Panc1 (cell line): ENCODE results near the gene SIK2. TPM values are rescaled to one million over a fixed set of nuclear protein-coding genes. Genes with fewer than 3 reads are reported as not detected.

ENCODE experiments used
- ATAC-seq: fragments of 200-7000 bp; cut with Tn5 transposase; 2 replicates; pipeline ENCODE4 v1.9.1; 2020; ENCODE audit warnings: mild to moderate bottlenecking, moderate library complexity
- BruUV-seq: library from RNA; stranded (reverse); fragments of 400-500 nt; replicated peaks from 2 replicates; lab custom pipeline; 2021; lab: Mats Ljungman, UMichigan
- CTCF ChIA-PET: fragments of 300-600 bp; sonication (Branson Sonifier 250); formaldehyde crosslinking; loops from one replicate; lab custom pipeline; 2022; ENCODE audit warnings: antibody characterized with exemption; lab: Charles Lee
- POLR2A ChIA-PET: fragments of 300-600 bp; sonication (Branson Sonifier 250); formaldehyde crosslinking; loops from one replicate; lab custom pipeline; 2022; ENCODE audit warnings: antibody characterized with exemption; lab: Charles Lee
- DNase-seq: peaks from one replicate; pipeline ENCODE4 v3.0.0-alpha.2; 2010; ENCODE audit warnings: low read depth, low spot score
- H3K27ac ChIP-seq: 2 replicates; pipeline ENCODE4 v1.5.1; 2011; ENCODE audit warnings: mild to moderate bottlenecking, low read length, inconsistent platforms
- H3K27me3 ChIP-seq: fragments of 200-500 bp; sonication (Bioruptor generic); 2 replicates; pipeline ENCODE4 v1.6.0; 2014; ENCODE audit warnings: low read length, inconsistent platforms; ENCODE audit not compliant: control insufficient read depth, insufficient read depth
- H3K36me3 ChIP-seq: fragments of 200-500 bp; sonication (Bioruptor generic); 2 replicates; pipeline ENCODE4 v1.5.1; 2014; ENCODE audit warnings: inconsistent platforms, mild to moderate bottlenecking, low read length, moderate library complexity; ENCODE audit not compliant: control insufficient read depth, insufficient read depth
- H3K4me1 ChIP-seq: 2 replicates; pipeline ENCODE4 v1.5.1; 2011; ENCODE audit warnings: inconsistent platforms, mild to moderate bottlenecking, low read length, moderate library complexity; ENCODE audit not compliant: control insufficient read depth, insufficient read depth
- H3K4me3 ChIP-seq, 2 experiments: 2 replicates each; pipeline ENCODE4 v1.5.1; 2011 to 2012; ENCODE audit warnings: low read depth in 2 of 2, low read length in 2 of 2, mild to moderate bottlenecking in 2 of 2, inconsistent platforms in 1 of 2, moderate library complexity in 1 of 2
- H3K9me3 ChIP-seq: fragments of 200-500 bp; sonication (Bioruptor generic); 2 replicates; pipeline ENCODE4 v1.5.1; 2014; ENCODE audit warnings: low read depth, mild to moderate bottlenecking, inconsistent platforms, low read length, moderate library complexity; ENCODE audit not compliant: control insufficient read depth, insufficient read depth
- POLR2AphosphoS5 ChIP-seq: IDR thresholded peaks from 2 replicates; pipeline ENCODE4 v1.6.1; 2012; ENCODE audit warnings: mild to moderate bottlenecking, low read depth, low read length, moderate library complexity
- SIN3A ChIP-seq: IDR thresholded peaks from 2 replicates; pipeline ENCODE4 v1.6.1; 2012; ENCODE audit warnings: low read depth, mild to moderate bottlenecking, low read length, moderate library complexity, borderline replicate concordance; ENCODE audit not compliant: insufficient read depth
- TCF7L2 ChIP-seq: IDR thresholded peaks from 2 replicates; pipeline ENCODE4 v1.6.1; 2011; ENCODE audit warnings: mild to moderate bottlenecking, low read depth, low read length, inconsistent platforms
- in situ Hi-C: cut with HindIII; loops from 2 replicates; pipeline ENCODE4 v1.10.0; 2016; ENCODE audit warnings: low sequenced_read_pairs, low pct_unique_long_range_greater_than_20kb
- intact Hi-C: fragments of 100-400 bp; cut with micrococcal nuclease; formaldehyde crosslinking; loops from one replicate; pipeline ENCODE4 v1.10.0; 2022; ENCODE audit not compliant: unreplicated experiment
- total RNA-seq: library from RNA; stranded (reverse); gene quantifications from one replicate; pipeline ENCODE4 v1.2.1, GENCODE V29; 2021; ENCODE audit not compliant: unreplicated experiment
- TF ChIP-seq, protein P1 (sequence below): fragments of 450-650 bp; IDR thresholded peaks from 2 replicates; pipeline ENCODE4 v1.5.1; 2017; ENCODE audit warnings: mild to moderate bottlenecking
- TF ChIP-seq, protein P2 (sequence below), 2 experiments: IDR thresholded peaks; 2 replicates each; pipeline ENCODE4 v1.6.1; 2011 to 2012; ENCODE audit warnings: low read depth in 2 of 2, control low read depth in 1 of 2, low read length in 1 of 2, mild to moderate bottlenecking in 1 of 2, moderate library complexity in 1 of 2; ENCODE audit not compliant: insufficient read depth in 1 of 2

Gene SIK2
- total RNA-seq, 1 experiment from 2014 or later, result 17.0 TPM

DNA sequence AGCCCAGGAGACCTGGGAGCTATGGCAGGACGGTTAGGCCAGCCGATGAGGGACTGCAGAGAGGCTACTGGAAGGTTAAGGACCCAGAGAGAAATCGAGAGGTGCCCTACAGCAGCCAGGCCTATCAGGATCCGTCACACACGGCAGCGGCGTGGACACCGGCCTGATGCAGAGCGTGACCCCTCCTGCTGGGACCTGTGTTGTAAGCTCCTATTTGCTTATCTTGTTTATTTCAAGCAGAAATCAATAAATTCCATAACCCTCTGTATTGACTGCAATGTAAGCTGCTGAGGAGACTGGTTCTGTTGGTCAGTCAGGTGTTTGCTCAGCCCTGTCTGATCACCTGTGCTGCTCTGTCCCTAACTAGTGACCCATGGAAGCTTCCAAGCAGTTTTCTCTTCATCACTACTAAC is 124.1 kb downstream of the SIK2 start:
- no peak overlapping the region for H3K4me3 ChIP-seq
- H3K36me3 ChIP-seq, result peaks cover 16% of the 10 kb centered on the region
- no peak for DNase-seq
- no peak overlapping the region for H3K27ac ChIP-seq
- BruUV-seq, result no TSS peak
- TF ChIP-seq POLR2AphosphoS5, result no peak
- no peak for TF ChIP-seq SIN3A
- TF ChIP-seq, protein P1, sequence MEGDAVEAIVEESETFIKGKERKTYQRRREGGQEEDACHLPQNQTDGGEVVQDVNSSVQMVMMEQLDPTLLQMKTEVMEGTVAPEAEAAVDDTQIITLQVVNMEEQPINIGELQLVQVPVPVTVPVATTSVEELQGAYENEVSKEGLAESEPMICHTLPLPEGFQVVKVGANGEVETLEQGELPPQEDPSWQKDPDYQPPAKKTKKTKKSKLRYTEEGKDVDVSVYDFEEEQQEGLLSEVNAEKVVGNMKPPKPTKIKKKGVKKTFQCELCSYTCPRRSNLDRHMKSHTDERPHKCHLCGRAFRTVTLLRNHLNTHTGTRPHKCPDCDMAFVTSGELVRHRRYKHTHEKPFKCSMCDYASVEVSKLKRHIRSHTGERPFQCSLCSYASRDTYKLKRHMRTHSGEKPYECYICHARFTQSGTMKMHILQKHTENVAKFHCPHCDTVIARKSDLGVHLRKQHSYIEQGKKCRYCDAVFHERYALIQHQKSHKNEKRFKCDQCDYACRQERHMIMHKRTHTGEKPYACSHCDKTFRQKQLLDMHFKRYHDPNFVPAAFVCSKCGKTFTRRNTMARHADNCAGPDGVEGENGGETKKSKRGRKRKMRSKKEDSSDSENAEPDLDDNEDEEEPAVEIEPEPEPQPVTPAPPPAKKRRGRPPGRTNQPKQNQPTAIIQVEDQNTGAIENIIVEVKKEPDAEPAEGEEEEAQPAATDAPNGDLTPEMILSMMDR, result no peak
- no peak for TF ChIP-seq TCF7L2
- TF ChIP-seq, protein P2, sequence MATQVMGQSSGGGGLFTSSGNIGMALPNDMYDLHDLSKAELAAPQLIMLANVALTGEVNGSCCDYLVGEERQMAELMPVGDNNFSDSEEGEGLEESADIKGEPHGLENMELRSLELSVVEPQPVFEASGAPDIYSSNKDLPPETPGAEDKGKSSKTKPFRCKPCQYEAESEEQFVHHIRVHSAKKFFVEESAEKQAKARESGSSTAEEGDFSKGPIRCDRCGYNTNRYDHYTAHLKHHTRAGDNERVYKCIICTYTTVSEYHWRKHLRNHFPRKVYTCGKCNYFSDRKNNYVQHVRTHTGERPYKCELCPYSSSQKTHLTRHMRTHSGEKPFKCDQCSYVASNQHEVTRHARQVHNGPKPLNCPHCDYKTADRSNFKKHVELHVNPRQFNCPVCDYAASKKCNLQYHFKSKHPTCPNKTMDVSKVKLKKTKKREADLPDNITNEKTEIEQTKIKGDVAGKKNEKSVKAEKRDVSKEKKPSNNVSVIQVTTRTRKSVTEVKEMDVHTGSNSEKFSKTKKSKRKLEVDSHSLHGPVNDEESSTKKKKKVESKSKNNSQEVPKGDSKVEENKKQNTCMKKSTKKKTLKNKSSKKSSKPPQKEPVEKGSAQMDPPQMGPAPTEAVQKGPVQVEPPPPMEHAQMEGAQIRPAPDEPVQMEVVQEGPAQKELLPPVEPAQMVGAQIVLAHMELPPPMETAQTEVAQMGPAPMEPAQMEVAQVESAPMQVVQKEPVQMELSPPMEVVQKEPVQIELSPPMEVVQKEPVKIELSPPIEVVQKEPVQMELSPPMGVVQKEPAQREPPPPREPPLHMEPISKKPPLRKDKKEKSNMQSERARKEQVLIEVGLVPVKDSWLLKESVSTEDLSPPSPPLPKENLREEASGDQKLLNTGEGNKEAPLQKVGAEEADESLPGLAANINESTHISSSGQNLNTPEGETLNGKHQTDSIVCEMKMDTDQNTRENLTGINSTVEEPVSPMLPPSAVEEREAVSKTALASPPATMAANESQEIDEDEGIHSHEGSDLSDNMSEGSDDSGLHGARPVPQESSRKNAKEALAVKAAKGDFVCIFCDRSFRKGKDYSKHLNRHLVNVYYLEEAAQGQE (IDR thresholded peaks at IDR 0.05; ENCODE audit: insufficient read depth in 1 of 2, low read depth in 2 of 2, low read length in 1 of 2), result no peak
- H3K4me1 ChIP-seq, result no peaks in the 10 kb centered on the region
- POLR2A ChIA-PET, result no interaction called here
- CTCF ChIA-PET, result no interaction called here
- H3K27me3 ChIP-seq, result no peaks in the 10 kb centered on the region
- intact Hi-C loops, result no loop called here
- H3K9me3 ChIP-seq, result no peaks in the 10 kb centered on the region
- in situ Hi-C loops, result no loop called here
- ATAC-seq, result no peak

DNA sequence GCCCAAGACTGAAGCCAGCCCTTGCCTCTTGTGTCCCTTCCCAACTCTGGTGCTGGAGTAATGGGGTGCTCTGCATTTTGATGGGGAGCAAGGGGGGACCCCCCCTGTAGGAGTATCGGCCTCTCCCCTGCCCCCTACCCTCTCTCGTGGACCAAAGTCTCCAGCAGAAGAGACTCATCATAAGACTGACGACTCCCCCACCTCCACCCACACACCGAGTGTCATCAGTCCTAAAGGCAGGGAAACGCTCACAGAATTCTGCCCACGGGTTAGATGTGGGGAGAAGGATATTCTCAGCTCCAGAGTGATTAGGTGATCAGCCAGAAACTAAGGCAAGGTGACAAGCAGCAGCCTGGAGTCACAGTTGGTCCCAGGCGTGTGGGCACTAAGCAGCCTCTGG is 125.2 kb downstream of the SIK2 start:
- ChIA-PET POLR2A (no interaction called here), CTCF (no interaction called here)
- DNase-seq, result no peak
- no TSS peak for BruUV-seq
- no peaks in the 10 kb centered on the region for H3K27me3 ChIP-seq
- peaks cover 11% of the 10 kb centered on the region for H3K36me3 ChIP-seq
- no peaks in the 10 kb centered on the region for H3K9me3 ChIP-seq
- in situ Hi-C loops (no loop called here), intact Hi-C loops (no loop called here)
- no peaks in the 10 kb centered on the region for H3K4me1 ChIP-seq
- TF ChIP-seq, protein P2 (IDR thresholded peaks at IDR 0.05; ENCODE audit: insufficient read depth in 1 of 2, low read depth in 2 of 2, low read length in 1 of 2), result no peak
- TF ChIP-seq SIN3A (no peak), TCF7L2 (no peak), POLR2AphosphoS5 (no peak)
- TF ChIP-seq, protein P1, result no peak
- no peak for ATAC-seq
- H3K4me3 ChIP-seq, result no peak overlapping the region
- H3K27ac ChIP-seq, result no peak overlapping the region
